Activated naive CD8-positive, alpha-beta T cell treated with anti-CD3 and anti-CD28 coated beads, Interleukin-2, amount 50 U/mL, for 16 hours (primary cell): ENCODE measurements around the gene SLC8B1.

ENCODE experiments used
- DNase-seq: peaks from one replicate; pipeline ENCODE4 v3.0.0-alpha.2; 2020; ENCODE audit warnings: low read depth, low spot score

SLC8B1 gene

DNA sequence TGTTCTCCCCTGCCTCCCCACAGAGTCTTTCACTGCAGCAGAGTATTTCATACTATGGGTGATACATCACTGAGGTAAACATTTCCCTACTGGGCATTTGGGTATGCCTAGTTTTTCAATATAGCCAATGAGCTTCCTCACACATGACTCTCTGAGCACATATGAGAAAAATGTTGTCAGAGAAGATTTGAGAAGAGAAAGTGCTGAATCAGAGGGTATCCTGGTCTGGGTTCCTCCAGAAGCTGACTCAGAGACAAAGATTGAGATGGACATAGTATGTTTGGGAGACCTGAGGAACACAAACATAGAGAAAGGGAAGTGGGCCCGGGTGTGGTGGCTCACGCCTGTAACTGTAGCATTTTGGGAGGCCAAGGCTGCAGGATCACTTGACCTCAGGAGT lies 12.6 kb downstream of the SLC8B1 start:
- no peak for DNase-seq

DNA sequence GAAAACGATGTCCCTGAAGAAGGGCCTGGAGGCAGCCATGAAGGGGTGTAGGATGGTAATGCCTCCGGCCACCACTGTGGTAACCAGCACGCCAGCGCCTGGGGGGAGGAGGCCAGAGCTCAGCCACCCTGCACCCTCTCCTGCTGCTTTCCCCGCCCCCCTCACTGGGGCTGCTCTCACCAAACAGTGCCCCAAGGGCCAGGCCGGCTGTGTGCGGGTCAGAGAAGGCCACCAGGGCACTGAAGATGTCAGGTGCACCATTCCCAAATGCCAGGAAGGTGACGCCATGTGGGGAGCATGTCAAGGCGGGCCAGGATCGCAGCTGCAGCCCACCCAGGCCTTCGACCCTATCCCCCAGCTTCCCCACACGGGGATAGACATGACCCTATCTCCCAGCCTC lies 14.5 kb downstream of the SLC8B1 start:
- DNase-seq: no peak

DNA sequence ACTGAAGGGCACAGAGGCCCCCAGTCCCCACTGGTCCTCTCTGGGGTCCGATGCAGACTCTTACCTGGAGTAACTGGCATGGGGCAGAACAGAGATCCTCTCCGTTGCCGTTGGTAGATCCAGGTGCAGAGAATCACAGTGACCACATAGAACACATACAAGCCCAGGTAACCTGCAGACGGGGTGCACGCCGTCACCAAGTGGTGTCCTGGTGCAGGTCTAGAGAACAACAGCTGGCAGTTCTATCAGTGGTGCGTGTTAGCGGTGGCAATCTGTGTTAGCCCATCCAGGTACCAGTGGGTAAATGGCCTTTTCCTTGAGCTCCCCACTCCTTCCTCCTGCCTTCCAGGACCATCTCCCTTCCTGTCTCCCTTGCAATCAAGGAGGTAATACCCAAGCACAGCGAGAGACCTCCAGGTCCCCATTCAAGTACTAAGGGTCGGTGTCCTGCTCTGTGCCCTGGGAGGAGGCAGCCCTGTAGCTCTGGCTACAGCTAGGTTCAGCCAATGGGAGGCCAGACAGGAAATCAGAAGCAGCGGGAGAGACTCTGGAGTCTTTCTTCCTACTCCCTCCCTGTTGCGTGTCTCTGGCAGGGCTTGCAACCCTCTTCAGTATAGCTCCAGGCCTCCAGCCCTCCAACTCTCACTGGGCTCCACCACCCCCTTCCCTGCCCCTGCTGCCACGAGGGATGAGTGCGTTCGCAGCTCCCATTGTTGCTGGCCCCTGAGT lies 15.8 kb downstream of the SLC8B1 start:
- DNase-seq: no peak

DNA sequence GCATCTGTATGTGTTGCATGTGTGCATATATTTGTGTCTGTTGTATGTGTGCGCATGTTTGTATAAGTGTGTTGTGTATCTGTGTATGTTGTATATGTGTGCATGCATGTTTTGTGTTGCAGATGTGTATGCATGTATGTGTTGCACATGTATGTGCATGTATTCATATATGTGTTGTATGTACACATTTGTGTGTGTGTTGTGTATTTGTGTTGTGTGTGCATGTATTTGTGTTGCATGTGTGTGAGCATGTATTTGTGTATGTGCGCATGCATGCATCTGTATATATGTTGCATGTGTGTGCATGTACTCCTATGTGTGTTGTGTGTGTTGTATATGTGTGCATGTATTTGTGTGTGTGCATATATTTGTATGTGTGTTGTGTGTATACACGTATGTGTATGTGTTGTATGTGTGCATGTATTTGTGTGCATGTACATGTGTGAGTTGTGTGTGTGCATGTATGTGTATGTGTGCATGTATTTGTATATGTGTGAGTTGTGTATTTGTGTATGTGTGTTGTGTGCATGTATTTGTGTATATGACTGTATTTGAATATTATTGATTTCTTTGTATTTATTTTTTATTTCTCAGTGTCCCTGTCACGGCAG lies 16.8 kb downstream of the SLC8B1 start:
- DNase-seq: no peak

DNA sequence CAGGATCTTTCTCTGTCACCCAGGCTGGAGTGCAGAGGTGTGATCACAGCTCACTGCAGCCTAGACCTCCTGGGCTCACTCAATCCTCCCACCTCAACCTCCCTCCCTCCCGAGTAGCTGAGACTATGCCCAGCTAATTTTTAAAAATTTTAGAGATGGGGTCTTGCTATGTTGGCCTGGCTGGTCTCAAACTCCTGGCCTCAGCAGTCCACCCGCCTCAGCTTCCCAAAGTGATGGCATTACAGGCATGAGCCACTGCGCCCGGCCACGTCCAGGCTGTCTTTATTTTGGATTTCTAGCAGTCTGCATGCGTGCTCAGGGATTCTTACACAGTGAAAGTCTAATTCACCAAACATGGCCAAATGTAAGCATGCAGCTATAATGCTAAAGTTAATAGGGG lies 17.8 kb downstream of the SLC8B1 start:
- DNase-seq: no peak

DNA sequence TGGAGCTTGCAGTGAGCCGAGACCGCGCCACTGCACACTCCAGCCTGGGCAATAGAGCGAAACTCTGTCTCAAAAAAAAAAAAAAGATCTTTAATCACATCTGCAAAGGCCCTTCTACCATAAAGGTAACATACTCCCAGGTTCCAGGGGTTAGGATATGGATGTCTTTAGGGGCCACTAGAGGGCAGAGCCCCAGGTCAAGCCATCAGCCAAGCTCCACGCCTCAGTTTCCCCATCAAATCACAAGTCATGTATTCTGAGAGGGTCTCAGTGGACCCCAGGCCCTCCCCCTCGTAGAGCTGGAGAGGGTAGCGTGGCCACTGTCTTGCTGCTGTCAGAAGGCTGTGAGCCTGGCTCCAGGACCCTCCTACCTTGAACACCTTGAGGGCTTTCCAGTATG lies 18.8 kb downstream of the SLC8B1 start:
- DNase-seq: no peak

DNA sequence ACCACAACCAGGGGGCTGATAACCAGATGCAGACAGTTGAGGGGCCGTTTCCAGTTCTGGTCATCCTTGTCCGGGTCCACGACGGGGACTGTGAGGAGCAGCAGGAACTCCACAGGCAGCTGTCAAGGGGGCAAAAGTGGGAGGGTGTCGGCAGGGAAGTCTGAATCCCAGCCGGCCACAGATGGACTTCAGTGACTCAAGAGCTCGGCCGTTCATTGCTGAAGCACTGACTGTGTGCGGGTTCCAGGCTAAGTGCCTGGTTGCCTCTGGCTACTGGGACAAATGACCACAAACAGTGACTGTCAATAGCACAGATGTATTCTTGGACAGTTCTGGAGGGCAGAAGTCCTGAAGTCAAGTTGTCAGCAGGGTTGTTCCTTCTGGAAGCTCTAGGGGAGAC lies 19.6 kb downstream of the SLC8B1 start:
- no peak for DNase-seq

DNA sequence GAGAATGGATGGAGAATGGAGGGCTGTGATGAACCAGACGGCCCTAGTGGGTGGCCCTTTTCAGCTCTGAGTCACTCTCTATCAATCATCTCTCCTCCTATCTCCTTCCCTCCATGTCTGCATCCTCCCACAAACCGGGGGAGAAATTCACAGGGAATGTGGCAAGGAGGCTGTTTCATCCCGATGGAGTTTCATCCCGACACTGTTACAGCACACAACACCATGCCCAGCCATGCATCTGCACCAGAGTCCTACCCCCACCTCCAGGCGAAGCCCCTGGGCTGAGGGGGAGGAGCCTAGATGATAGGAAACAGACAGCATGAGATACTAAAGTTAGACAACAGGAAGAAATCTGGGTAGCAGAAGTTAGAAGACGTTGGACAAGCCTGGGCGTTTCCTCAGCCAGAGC lies 20.8 kb downstream of the SLC8B1 start:
- no peak for DNase-seq

DNA sequence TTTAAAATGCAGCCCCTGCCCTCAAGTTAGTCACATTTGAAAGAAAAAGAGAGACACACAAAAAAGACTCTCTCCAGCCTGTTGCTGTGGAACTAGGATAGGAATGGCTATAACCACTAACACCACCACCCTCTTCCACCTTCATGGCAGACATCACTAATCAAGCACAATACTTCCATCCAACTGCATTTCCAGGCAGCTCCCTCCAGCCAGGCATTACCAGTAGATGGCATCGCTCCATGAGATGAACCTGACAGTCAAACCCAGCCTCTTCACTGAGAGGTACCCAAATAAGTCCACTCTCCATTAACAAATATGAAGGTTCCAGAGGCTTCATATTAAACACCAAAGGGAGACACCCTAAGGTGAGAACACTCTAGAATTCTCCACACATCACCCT lies 24.4 kb downstream of the SLC8B1 start:
- DNase-seq: no peak

DNA sequence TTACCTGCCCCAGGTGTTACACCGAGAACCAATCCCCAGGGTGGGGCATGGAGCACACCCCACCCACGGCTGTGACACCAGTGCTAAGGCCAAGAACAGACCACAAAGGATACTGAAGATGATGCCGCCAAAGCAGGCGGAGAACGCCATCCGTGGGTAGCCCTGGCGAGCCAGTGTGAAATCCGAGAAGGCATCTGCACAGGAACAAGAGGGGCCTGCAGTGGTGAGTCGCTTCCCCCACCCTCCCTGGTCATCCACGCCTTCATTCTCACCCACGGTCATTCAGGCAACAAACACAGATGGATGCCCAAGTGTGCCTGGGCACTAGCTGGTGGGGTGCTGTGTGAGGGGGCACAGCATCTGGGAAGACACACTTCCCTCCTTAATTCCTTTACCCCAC lies 28.5 kb downstream of the SLC8B1 start:
- DNase-seq: no peak

DNA sequence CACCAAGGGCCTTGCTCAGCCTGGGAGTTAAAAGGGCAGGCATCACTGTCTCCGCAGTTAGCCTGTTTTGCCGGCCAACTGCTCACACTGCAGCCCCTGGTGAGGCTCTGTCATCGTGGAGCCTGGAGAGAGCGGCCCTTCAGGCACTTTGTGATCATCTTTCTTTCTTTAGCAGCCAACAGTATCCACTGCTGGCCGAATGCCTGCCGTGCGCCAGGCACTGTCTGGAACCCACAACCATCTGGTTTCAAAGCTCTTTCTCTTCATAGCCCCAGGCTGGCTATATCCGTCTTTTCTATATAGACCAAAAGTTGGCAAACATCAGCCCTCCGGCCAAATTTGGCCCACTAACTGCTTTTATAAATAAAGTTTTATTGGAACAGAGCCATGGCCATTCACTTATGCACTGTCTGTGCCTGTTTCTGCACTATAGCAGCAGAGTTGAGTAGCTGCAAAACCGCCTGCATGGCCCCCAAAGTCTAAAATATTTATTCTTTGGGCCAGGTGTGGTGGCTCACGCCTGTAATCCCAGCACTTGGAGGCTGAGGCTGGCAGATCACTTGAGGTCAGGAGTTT lies 29.5 kb downstream of the SLC8B1 start:
- DNase-seq: no peak

DNA sequence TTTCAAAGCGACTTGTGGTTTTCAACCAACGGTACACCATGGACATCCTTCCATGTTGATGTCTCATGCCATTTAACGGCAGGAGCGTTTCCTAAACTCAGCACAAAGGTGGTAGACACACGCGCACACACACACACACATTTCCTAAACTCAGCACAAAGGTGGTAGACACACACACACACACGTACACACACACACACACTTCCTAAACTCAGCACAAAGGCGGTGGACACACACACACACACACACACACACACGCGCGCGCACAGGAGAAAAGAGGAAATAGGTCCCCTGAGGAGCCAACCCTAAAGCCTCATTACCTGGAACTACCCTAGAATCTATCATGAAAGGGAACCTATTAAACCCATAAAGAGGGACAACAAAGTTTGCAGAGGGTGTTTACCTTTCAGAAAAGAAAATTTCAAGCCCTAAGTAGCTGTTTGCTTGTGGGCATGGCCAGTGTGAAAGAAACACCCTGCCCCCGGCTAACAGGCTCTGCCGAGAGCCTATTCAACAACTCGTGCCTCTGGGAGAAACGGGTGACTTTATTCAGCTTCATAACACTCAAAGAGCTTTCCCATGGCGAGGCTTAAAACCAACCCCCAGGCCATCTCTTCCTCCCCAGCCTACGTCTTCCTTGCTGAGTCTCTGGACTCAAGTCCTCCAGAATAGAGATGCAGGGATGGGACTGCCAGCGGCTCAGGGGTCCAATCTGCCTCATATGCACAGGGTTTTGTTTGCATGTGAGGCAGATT lies 31.8 kb downstream of the SLC8B1 start:
- no peak for DNase-seq

DNA sequence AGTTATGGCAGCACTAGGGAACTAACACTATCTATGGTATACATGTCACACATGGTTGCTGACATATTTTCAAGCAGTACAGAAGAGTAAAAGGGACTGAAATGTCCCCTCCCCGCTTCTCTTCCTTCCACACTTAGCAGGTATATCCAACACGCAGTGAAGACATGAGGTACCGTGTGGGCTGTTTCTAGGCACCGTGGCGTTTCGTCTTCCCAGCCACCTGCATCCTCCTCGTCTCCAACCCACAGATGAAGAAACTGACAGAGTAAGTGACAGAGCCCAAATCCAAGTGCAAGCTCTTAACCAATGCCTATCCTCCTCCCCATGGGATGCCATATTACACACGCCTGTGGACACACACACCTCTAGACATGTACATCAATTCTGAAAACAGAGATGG lies 32.4 kb downstream of the SLC8B1 start:
- DNase-seq: no peak

DNA sequence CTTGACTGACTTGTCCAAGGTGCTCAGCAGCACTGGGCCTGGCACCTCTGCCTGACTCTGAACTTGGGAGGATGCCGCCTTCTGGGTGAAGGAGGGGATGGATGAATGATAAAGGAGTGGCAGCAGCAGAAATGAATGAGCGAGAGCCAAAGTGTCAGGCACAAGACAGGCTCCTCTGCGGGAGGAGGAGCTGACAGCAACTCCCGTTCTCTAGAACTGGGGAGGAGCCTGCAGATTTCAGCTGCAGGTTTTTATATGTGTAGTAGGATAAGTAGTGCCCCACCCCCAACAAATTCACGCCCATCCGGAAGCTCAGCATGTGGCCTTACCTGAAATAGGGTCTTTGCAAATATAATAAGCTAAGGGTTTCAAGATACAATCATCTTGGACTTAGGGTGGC lies 33.1 kb downstream of the SLC8B1 start:
- no peak for DNase-seq

DNA sequence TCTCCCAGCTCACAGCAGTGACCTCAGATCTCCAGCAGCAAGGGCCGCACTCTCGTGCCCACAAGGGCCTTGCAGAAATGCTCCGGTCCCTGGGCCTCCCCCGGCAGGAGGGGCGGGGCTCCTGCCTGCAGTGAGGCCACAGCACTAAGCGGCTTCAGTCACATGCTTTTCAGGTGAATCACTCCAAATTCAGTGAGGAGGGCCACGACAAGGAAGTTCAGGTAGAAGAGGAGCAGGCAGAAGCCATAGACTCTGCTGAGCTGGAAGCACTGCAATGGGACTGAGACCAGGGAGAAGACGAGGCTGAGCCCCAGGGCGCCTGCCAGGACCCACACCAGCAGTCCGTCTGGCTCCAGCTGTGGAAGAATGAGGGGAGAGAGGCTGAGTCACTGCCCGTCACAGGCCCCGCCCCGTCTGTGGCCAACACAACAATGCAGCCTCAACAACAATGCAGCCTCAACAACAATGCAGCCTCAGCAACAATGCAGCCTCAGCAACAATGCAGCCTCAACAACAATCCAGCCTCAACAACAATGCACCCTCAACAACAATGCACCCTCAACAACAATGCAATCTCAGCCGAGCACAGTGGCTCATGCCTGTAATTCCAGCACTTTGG lies 35.2 kb downstream of the SLC8B1 start:
- DNase-seq: no peak

DNA sequence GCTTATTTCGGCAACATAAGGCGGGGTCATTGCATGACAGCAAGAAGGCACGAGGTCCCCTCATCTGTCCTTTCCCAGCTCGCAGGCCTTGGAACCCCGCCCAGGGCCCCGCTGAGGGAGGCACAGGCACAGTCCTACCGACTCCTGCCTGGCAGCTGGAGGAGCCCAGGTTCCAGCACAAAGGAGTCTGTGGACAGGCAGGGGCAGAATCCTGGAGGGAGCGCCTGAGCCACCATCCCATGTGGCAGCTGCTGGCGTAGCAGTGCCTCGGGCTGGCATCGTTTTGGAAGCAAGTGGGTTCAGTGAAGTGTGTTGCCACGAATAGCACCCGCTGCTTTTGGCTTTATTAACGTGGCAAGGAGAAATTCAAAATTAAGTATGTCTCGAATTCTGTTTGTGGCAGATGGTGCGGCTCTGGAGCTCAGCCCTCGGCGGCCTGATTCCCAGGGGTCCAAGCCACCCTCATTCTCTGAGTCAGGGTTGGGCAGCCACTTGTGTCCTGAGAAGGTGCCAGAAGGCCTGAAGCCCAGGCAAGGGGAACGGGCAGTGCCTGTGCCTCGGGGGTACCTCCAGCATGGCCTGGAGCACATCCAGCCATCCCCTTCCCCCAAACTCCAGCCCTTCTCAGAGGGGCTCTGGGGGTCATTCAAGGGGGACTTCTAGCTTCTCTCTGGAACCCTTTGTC lies 35.9 kb downstream of the SLC8B1 start:
- DNase-seq: no peak

DNA sequence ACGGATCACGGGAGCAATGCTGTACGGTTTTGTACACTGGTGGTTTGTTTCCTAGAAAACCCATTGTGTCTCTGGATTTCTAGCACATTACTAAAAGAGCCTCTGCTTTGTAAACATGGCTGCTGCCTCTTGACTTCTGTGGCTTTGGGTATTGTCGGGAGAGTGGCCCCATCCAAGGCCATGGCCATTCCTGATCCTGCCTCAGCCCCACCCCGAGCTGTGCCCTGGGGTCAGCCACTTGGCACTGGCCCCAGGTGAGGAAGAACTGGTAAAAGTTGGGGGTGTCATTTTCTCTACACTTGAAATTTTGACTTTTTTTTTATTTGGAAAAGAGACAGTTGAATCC lies 36.5 kb downstream of the SLC8B1 start:
- DNase-seq: no peak

DNA sequence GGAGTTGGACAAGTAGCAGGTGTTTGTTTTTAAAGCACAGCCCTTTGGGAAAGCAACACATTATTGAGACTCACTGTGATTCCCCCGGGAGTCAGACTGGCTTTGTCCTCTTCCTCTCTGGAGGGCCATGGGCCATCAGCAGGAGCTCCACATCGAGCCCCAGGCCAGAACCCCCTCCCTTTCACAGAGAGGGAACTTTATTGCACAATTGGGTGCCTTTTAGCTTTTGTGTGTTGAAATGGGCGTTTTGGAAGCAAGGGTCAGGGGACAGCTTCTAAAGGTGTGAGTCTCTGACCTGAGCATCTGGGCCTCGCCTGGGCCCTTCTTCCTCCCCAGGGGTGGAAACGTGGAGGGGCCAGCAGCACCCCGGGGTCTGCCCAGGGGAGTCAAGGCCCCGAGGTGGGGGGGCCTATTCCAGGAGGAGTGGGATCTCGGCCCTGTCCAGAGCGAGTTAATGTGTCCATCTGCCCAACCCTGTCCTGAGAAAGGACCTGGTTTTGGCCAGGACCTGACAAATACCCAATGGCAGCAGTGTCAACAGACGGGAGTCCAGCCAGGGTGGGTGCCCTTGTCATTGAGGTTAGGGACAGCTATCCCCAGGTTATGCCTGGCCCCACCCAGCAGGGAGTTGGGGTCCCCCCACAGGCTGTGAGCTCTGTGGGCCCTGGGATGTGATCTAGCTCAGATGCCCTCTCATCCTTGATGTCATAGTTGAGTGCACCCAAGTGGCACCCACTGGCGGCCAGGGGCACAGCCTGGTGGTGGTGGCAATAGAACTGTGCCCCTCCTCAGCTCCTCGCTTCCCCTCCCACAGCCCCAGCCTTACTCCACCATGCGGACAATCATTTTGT lies 37.1 kb downstream of the SLC8B1 start:
- DNase-seq: no peak

DNA sequence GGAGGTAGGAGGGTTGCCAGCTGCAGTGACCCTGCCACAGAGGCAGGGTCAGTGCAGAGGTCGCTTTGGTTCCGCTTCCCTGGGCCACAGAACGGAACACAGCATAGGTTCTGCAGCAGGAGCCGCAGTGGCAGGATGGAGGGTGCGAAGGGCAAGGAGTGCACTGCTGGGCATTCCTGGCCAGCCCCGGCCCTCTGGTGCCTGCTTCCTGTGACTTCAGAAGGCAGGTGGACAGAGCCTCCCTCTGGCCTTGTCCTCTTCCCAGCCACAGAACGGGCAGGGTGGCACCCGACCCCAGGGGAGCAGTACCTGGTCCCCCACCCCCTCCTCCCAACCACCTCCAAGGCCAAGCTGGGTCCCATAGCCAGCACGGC lies 37.7 kb downstream of the SLC8B1 start:
- DNase-seq: no peak

DNA sequence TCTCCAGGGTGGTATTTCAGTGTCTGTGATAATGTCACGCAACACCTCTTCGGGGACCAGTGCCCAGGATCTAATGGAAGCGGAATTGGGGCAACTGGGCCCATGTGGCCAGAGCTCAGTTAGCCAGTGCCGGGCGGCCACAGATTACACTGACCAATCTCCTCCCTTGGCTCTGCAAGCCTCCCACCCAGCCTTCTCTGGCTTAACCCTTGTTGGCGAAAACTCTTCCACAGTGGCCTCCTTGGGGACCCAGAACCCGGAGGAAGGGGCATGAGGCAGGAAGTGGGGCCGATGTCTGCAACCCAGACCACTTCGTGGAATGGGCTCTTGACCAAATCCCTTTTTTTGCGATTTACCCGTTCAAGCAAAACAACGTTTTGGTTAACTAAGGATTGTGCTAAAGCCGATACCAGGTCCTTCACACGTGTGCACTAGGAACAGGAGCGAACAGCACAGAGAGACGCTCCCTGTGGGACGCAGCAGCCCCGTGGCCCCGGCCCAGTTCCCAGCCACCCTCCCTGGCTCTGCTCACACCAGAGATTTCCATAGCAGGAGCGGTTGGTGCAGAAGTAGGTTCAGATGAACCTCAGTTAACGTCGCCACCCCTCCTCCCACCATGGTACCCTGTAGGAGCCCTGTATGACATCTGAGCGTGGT lies 38.2 kb downstream of the SLC8B1 start:
- DNase-seq: no peak
